ENCODE data around the gene NHSL1.

DNA sequence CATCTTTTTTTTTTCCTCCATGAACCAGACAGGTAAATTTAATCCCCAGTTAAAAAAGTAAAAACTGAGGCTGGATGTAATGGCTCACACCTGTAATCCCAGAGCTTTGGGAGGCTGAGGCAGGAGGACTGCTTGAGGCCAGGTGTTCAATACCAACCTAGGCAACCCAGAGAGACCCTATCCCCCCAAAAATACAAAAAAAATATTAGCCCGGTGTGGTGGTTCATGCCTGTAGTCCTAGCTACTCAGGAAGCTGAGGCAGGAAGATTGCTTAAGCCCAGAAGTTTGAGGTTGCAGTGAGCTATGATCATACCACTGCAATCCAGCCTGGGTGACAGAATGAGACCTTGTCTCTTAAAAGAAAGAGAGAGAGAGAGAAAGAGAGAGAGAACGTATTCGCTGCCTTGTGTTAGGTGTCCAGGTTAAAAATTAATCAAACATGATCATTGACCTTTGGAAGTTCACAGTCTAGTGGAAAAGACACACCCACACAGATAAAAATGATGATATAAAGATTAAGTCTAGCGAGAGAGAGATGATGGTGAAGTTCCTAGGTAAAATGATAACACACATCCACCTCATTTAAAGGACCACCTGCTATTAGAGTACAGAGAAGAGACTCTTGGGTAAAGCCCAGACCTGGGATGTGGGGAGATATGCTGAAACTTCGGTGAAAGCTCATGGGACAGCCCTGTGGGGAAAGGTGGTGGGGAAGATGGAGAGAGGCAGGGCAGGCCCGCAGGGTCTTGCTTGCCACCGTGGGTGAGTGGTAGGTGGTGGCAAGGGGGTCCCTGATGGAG, 4.8 kb upstream of the NHSL1 start:
- TF ChIP-seq, protein P1, sequence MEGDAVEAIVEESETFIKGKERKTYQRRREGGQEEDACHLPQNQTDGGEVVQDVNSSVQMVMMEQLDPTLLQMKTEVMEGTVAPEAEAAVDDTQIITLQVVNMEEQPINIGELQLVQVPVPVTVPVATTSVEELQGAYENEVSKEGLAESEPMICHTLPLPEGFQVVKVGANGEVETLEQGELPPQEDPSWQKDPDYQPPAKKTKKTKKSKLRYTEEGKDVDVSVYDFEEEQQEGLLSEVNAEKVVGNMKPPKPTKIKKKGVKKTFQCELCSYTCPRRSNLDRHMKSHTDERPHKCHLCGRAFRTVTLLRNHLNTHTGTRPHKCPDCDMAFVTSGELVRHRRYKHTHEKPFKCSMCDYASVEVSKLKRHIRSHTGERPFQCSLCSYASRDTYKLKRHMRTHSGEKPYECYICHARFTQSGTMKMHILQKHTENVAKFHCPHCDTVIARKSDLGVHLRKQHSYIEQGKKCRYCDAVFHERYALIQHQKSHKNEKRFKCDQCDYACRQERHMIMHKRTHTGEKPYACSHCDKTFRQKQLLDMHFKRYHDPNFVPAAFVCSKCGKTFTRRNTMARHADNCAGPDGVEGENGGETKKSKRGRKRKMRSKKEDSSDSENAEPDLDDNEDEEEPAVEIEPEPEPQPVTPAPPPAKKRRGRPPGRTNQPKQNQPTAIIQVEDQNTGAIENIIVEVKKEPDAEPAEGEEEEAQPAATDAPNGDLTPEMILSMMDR (IDR thresholded peaks at IDR 0.05; ENCODE audit: insufficient read depth, low read length, poor library complexity, severe bottlenecking) = no peak
- TF ChIP-seq EZH2phosphoT487 (conservative IDR thresholded peaks at IDR 0.05; ENCODE audit: low read length) = no peak
